NCI-H524 (cell line): ENCODE data around the gene EFTUD2.
"Not testable (repeated sequence)": the region's sequence is repeated elsewhere in the genome, so short reads cannot be mapped to it uniquely, and the experiment has no call there.

Source experiments
- DNase-seq, 2 experiments: peaks; one replicate each; lab custom pipeline; 2025; lab: John Stamatoyannopoulos, UW

Gene EFTUD2

GRCh38 chr17:44808656-44809388 is 90.4 kb downstream of the EFTUD2 start:
- not testable (repeated sequence) for DNase-seq

- DNase-seq, result no peak
Measured at GRCh38 chr17:44808156-44808555, 91.1 kb downstream of the EFTUD2 start.

- peak; percentile 96 to 99 for DNase-seq
Measured at GRCh38 chr17:44807817-44808155, 91.5 kb downstream of the EFTUD2 start.

GRCh38 chr17:44807093-44807816 is 92.0 kb downstream of the EFTUD2 start:
- no peak for DNase-seq

- DNase-seq, result peak; percentile 18 to 73
Measured at GRCh38 chr17:44804302-44805089, 94.7 kb downstream of the EFTUD2 start.

- peak in 1 of 2 experiments; percentile 40 for DNase-seq
Measured at GRCh38 chr17:44801880-44802279, 97.4 kb downstream of the EFTUD2 start.
